Transverse colon (tissue), 4 donors: Measurements from ENCODE around the gene MSRB2. TPM values are rescaled to one million over a fixed set of nuclear protein-coding genes. Genes with fewer than 3 reads are reported as not detected.

Source experiments
- DNase-seq: peaks from one replicate; pipeline ENCODE4 v3.0.0-alpha.2; 2019
- H3K27ac ChIP-seq, 4 donors: fragments of 200-600 bp; sonication (generic); 2 replicates each; pipeline ENCODE4 v1.5.1; 2016 to 2018; ENCODE audit warnings: inconsistent platforms in 4 of 4
- H3K27me3 ChIP-seq: fragments of 200-600 bp; sonication (generic); 2 replicates; pipeline ENCODE4 v1.5.1; 2017; ENCODE audit warnings: inconsistent platforms
- H3K36me3 ChIP-seq, 4 donors: fragments of 200-600 bp; sonication (generic); 2 replicates each; pipeline ENCODE4 v1.5.1; 2017 to 2019; ENCODE audit warnings: inconsistent platforms in 4 of 4
- H3K4me1 ChIP-seq, 4 donors: fragments of 200-600 bp; sonication (generic); 2 replicates each; pipeline ENCODE4 v1.5.1; 2017 to 2020; ENCODE audit warnings: inconsistent platforms in 4 of 4
- H3K4me3 ChIP-seq, 4 donors: fragments of 200-600 bp; sonication (generic); 1 replicate in 1 of 4; 2 replicates in 3 of 4; pipeline versions ENCODE4 v1.5.1 to v1.6.1; 2017 to 2019; ENCODE audit warnings: inconsistent platforms in 4 of 4
- H3K9me3 ChIP-seq, 2 donors: fragments of 200-600 bp; sonication (generic); 2 replicates each; pipeline ENCODE4 v1.5.1; 2017 to 2019; ENCODE audit warnings: inconsistent platforms in 2 of 2
- CTCF ChIP-seq, 5 experiments: fragments of 200-600 bp in 3 of 5; fragments of 450-650 bp in 2 of 5; sonication (generic) in 3 of 5; IDR thresholded peaks; 1 replicate in 2 of 5; 2 replicates in 3 of 5; pipeline ENCODE4 v1.5.1; 2016 to 2017; ENCODE audit warnings: antibody characterized with exemption in 5 of 5, inconsistent platforms in 3 of 5, mild to moderate bottlenecking in 2 of 5, moderate library complexity in 1 of 5
- EP300 ChIP-seq: sonication (generic); formaldehyde crosslinking; IDR thresholded peaks from one replicate; pipeline ENCODE4 v1.6.1; 2017; ENCODE audit warnings: antibody characterized with exemption, low read depth
- POLR2A ChIP-seq: fragments of 450-650 bp; IDR thresholded peaks from one replicate; pipeline ENCODE4 v1.6.1; 2016; ENCODE audit warnings: antibody characterized with exemption, mild to moderate bottlenecking, moderate library complexity
- POLR2AphosphoS5 ChIP-seq, 3 donors: sonication (generic); formaldehyde crosslinking; IDR thresholded peaks; one replicate each; pipeline ENCODE4 v1.6.1; 2016; ENCODE audit warnings: antibody characterized with exemption in 3 of 3
- WGBS, 2 donors: methylation state at CpG; one replicate each; pipeline ENCODE4 v1.1.5; 2018; ENCODE audit warnings: low coverage in 1 of 2; 5-methylcytosine and 5-hydroxymethylcytosine counted together
- in situ Hi-C, 4 donors: fragments of 200-750 bp; cut with MboI; loops; one replicate each; pipeline versions ENCODE4 v1.15.0 to v1.15.1; 2017; ENCODE audit warnings: low sequenced_read_pairs in 3 of 4, low pct_ligation_motif_present in 1 of 4, low pct_unique_long_range_greater_than_20kb in 1 of 4
- intact Hi-C: fragments of 100-400 bp; cut with DNase I; formaldehyde crosslinking; loops from one replicate; pipeline ENCODE4 v1.15.1; 2023; ENCODE audit warnings: low total_unique reads
- total RNA-seq, 4 donors: library from RNA; depleted of rRNA; stranded (reverse); fragments of >200 nt; gene quantifications; one replicate each; pipeline ENCODE4 v1.1.0, GENCODE V29; 2016

Gene MSRB2
- total RNA-seq, 4 donors from 2014 or later, result 7.5 to 29.1 (median 19.2) TPM

GRCh38 chr10:23116486-23117205 is 21.3 kb downstream of the MSRB2 start:
- 90 to 96% methylated on average over 4 of the region's 4 CpGs for WGBS, 2 donors
- DNase-seq, result no peak
- no peaks in the 10 kb centered on the region for H3K27me3 ChIP-seq
- no peak overlapping the region for H3K27ac ChIP-seq
- no peak overlapping the region for H3K4me3 ChIP-seq
- peaks cover 0 to 56% (median 11%) of the 10 kb centered on the region in 4 donors for H3K36me3 ChIP-seq
- no peaks in the 10 kb centered on the region for H3K4me1 ChIP-seq
- H3K9me3 ChIP-seq, result no peaks in the 10 kb centered on the region
- intact Hi-C loops (no loop called here), in situ Hi-C loops (no loop called here)
- no peak for TF ChIP-seq POLR2A
- no peak for TF ChIP-seq CTCF (IDR thresholded peaks at IDR 0.05)
- TF ChIP-seq EP300, result no peak
- TF ChIP-seq POLR2AphosphoS5 (IDR thresholded peaks at IDR 0.05), result no peak

- no peak for TF ChIP-seq POLR2AphosphoS5 (IDR thresholded peaks at IDR 0.05)
- TF ChIP-seq POLR2A, result no peak
- no peak for TF ChIP-seq CTCF (IDR thresholded peaks at IDR 0.05)
- TF ChIP-seq EP300, result no peak
- 82 to 93% methylated on average over 9 to 11 of the region's 11 CpGs for WGBS, 2 donors
- no peak for DNase-seq
- in situ Hi-C loops (no loop called here), intact Hi-C loops (no loop called here)
- no peak overlapping the region for H3K4me3 ChIP-seq
- peaks cover 0 to 30% (median under 1%) of the 10 kb centered on the region in 4 donors for H3K36me3 ChIP-seq
- H3K4me1 ChIP-seq, result no peaks in the 10 kb centered on the region
- H3K27me3 ChIP-seq, result no peaks in the 10 kb centered on the region
- no peak overlapping the region for H3K27ac ChIP-seq
- H3K9me3 ChIP-seq, result peaks cover 0 to 4% of the 10 kb centered on the region in 2 donors
Measured at GRCh38 chr10:23120001-23120934, 24.9 kb downstream of the MSRB2 start.

GRCh38 chr10:23121135-23121534 is 25.8 kb downstream of the MSRB2 start:
- no peak overlapping the region for H3K4me3 ChIP-seq
- intact Hi-C loops, result no loop called here

GRCh38 chr10:23136462-23136861 is 41.1 kb downstream of the MSRB2 start:
- in situ Hi-C loops (loop anchor here in 1 of 4 donors (25.0 kb wide), 1 partner anchor 401 kb away; no protein-coding TSS in a partner anchor), intact Hi-C loops (no loop called here)
- no peaks in the 10 kb centered on the region for H3K9me3 ChIP-seq
- no peak for TF ChIP-seq EP300
- no peak for DNase-seq
- H3K4me3 ChIP-seq, result no peak overlapping the region
- 90 to 93% methylated on average over 4 of the region's 4 CpGs for WGBS, 2 donors
- no peak overlapping the region for H3K27ac ChIP-seq
- no peaks in the 10 kb centered on the region for H3K27me3 ChIP-seq
- no peaks in the 10 kb centered on the region for H3K36me3 ChIP-seq
- H3K4me1 ChIP-seq, result no peaks in the 10 kb centered on the region

More at GRCh38 chr10:23121135-23121534, 25.8 kb downstream of the MSRB2 start:
- H3K4me1 ChIP-seq, result no peaks in the 10 kb centered on the region
- no peaks in the 10 kb centered on the region for H3K27me3 ChIP-seq
- no peak overlapping the region for H3K27ac ChIP-seq
- peaks cover 0 to 30% (median 0%) of the 10 kb centered on the region in 4 donors for H3K36me3 ChIP-seq
- in situ Hi-C loops, result no loop called here
- DNase-seq, result no peak
- peaks cover 0 to 4% of the 10 kb centered on the region in 2 donors for H3K9me3 ChIP-seq
- WGBS, 2 donors, result 82 to 93% methylated on average over 3 to 5 of the region's 5 CpGs
- TF ChIP-seq POLR2AphosphoS5 (IDR thresholded peaks at IDR 0.05), result no peak

- Histone ChIP-seq H3K4me1 (no peaks in the 10 kb centered on the region), H3K9me3 (no peaks in the 10 kb centered on the region), H3K4me3 (no peak overlapping the region), H3K27me3 (no peaks in the 10 kb centered on the region), H3K27ac (no peak overlapping the region), H3K36me3 (no peaks in the 10 kb centered on the region)
- 40 to 46% methylated on average over 1 of the region's 1 CpG for WGBS, 2 donors
- in situ Hi-C loops, result loop anchor here in 1 of 4 donors (25.0 kb wide), 1 partner anchor 398 kb away; no protein-coding TSS in a partner anchor
- intact Hi-C loops, result no loop called here
- TF ChIP-seq POLR2AphosphoS5 (IDR thresholded peaks at IDR 0.05) (no peak), EP300 (no peak), CTCF (IDR thresholded peaks at IDR 0.05) (no peak), POLR2A (no peak)
- DNase-seq, result no peak
Measured at GRCh38 chr10:23139677-23140076, 44.3 kb downstream of the MSRB2 start.
